Stimulated activated CD4-positive, alpha-beta T cell treated with anti-CD3 and anti-CD28 coated beads, Interleukin-2, amount 100 ng/mL, for 24 hours (primary cell): ENCODE data around the gene NRXN2.

Experiments used
- DNase-seq, 2 donors: peaks; one replicate each; pipeline ENCODE4 v3.0.0-alpha.2; 2020

The NRXN2 gene

GRCh38 chr11:64695548-64695947 is 27.4 kb downstream of the NRXN2 start:
- DNase-seq, result no peak

GRCh38 chr11:64694821-64695365 is 28.1 kb downstream of the NRXN2 start:
- no peak for DNase-seq

- DNase-seq, result no peak
Measured at GRCh38 chr11:64694026-64694755, 28.8 kb downstream of the NRXN2 start.

GRCh38 chr11:64692764-64693331 is 30.1 kb downstream of the NRXN2 start:
- no peak for DNase-seq

GRCh38 chr11:64691543-64691942 is 31.5 kb downstream of the NRXN2 start:
- no peak for DNase-seq

- DNase-seq, result no peak
Measured at GRCh38 chr11:64690235-64690634, 32.8 kb downstream of the NRXN2 start.

- DNase-seq, result peak; percentile 96 to 97
Measured at GRCh38 chr11:64688534-64688982, 34.4 kb downstream of the NRXN2 start.

GRCh38 chr11:64687643-64688533 is 35.1 kb downstream of the NRXN2 start:
- DNase-seq, result no peak

GRCh38 chr11:64687204-64687603 is 35.8 kb downstream of the NRXN2 start:
- no peak for DNase-seq

- DNase-seq, result no peak
Measured at GRCh38 chr11:64686466-64687170, 36.4 kb downstream of the NRXN2 start.

- no peak for DNase-seq
Measured at GRCh38 chr11:64685536-64685935, 37.5 kb downstream of the NRXN2 start.

- DNase-seq, result no peak
Measured at GRCh38 chr11:64684357-64684756, 38.6 kb downstream of the NRXN2 start.

GRCh38 chr11:64681171-64681570 is 41.8 kb downstream of the NRXN2 start:
- no peak for DNase-seq

- no peak for DNase-seq
Measured at GRCh38 chr11:64679846-64680245, 43.2 kb downstream of the NRXN2 start.

GRCh38 chr11:64677441-64678023 is 45.5 kb downstream of the NRXN2 start:
- DNase-seq, result no peak

GRCh38 chr11:64676261-64676615 is 46.8 kb downstream of the NRXN2 start:
- no peak for DNase-seq

GRCh38 chr11:64675450-64676260 is 47.3 kb downstream of the NRXN2 start:
- DNase-seq, result no peak

GRCh38 chr11:64674774-64675173 is 48.2 kb downstream of the NRXN2 start:
- no peak for DNase-seq

GRCh38 chr11:64673279-64673678 is 49.7 kb downstream of the NRXN2 start:
- no peak for DNase-seq

GRCh38 chr11:64672875-64673274 is 50.1 kb downstream of the NRXN2 start:
- DNase-seq, result no peak

GRCh38 chr11:64670975-64671374 is 52.0 kb downstream of the NRXN2 start:
- no peak for DNase-seq
